Trophoblast cell (in vitro differentiated cells and primary cell): Measurements from ENCODE around the gene LYRM7.
A peak's percentile ranks its signal among the peaks of the same experiment; 100 is the strongest.

Experiments
- DNase-seq, 2 donors: peaks; one replicate each; pipeline ENCODE4 v3.0.0-alpha.2; 2016
- H2AFZ ChIP-seq: 2 replicates; pipeline ENCODE4 v1.6.1; 2013; ENCODE audit warnings: low read length, moderate library complexity, mild to moderate bottlenecking; ENCODE audit not compliant: insufficient read depth, poor library complexity
- H2AK5ac ChIP-seq: 2 replicates; pipeline ENCODE4 v1.6.1; 2013; ENCODE audit warnings: mild to moderate bottlenecking, low read length
- H2BK120ac ChIP-seq: 2 replicates; pipeline ENCODE4 v1.6.1; 2013; ENCODE audit warnings: low read length, mild to moderate bottlenecking, moderate library complexity; ENCODE audit not compliant: insufficient read depth, poor library complexity
- H2BK12ac ChIP-seq: 2 replicates; pipeline ENCODE4 v1.6.1; 2013; ENCODE audit warnings: mild to moderate bottlenecking, low read length, moderate library complexity
- H2BK5ac ChIP-seq: 2 replicates; pipeline ENCODE4 v1.6.1; 2013; ENCODE audit warnings: low read length, low read depth, moderate library complexity, mild to moderate bottlenecking; ENCODE audit not compliant: poor library complexity
- H3K14ac ChIP-seq: 2 replicates; pipeline ENCODE4 v1.6.1; 2013; ENCODE audit warnings: mild to moderate bottlenecking, low read length
- H3K18ac ChIP-seq: 2 replicates; pipeline ENCODE4 v1.6.1; 2013; ENCODE audit warnings: mild to moderate bottlenecking, low read length
- H3K23ac ChIP-seq: 2 replicates; pipeline ENCODE4 v1.6.1; 2013; ENCODE audit warnings: low read length
- H3K27ac ChIP-seq: 2 replicates; pipeline ENCODE4 v1.5.1; 2013; ENCODE audit warnings: low read depth, mild to moderate bottlenecking, inconsistent platforms, low read length, moderate library complexity
- H3K27me3 ChIP-seq: 2 replicates; pipeline ENCODE4 v1.6.1; 2013; ENCODE audit warnings: inconsistent platforms, mild to moderate bottlenecking, low read length, moderate library complexity; ENCODE audit not compliant: insufficient read depth
- H3K36me3 ChIP-seq, 2 experiments: 1 replicate in 1 of 2; 2 replicates in 1 of 2; pipeline ENCODE4 v1.6.1; 2013; ENCODE audit warnings: low read length in 2 of 2, mild to moderate bottlenecking in 2 of 2, moderate library complexity in 1 of 2; ENCODE audit not compliant: insufficient read depth in 2 of 2, control insufficient read depth in 1 of 2
- H3K4ac ChIP-seq: 2 replicates; pipeline ENCODE4 v1.6.1; 2013; ENCODE audit warnings: low read depth, mild to moderate bottlenecking, low read length, moderate library complexity
- H3K4me1 ChIP-seq, 2 experiments: 1 replicate in 1 of 2; 2 replicates in 1 of 2; pipeline ENCODE4 v1.6.1; 2013; ENCODE audit warnings: low read length in 2 of 2, mild to moderate bottlenecking in 2 of 2, moderate library complexity in 1 of 2; ENCODE audit not compliant: insufficient read depth in 2 of 2, control insufficient read depth in 1 of 2
- H3K4me2 ChIP-seq: 2 replicates; pipeline ENCODE4 v1.6.1; 2013; ENCODE audit warnings: inconsistent platforms, mild to moderate bottlenecking, low read length, moderate library complexity
- H3K4me3 ChIP-seq: 2 replicates; pipeline ENCODE4 v1.5.1; 2013; ENCODE audit warnings: mild to moderate bottlenecking, low read depth, low read length, inconsistent platforms
- H3K79me1 ChIP-seq: one replicate; pipeline ENCODE4 v1.6.1; 2013; ENCODE audit warnings: low read length
- H3K79me2 ChIP-seq: 2 replicates; pipeline ENCODE4 v1.6.1; 2013; ENCODE audit warnings: low read length, mild to moderate bottlenecking; ENCODE audit not compliant: control insufficient read depth, insufficient read depth, poor library complexity
- H3K9ac ChIP-seq: 2 replicates; pipeline ENCODE4 v1.6.1; 2013; ENCODE audit warnings: mild to moderate bottlenecking, low read length
- H3K9me3 ChIP-seq: 2 replicates; pipeline ENCODE4 v1.6.1; 2013; ENCODE audit warnings: low read depth, mild to moderate bottlenecking, control low read depth, inconsistent platforms, low read length; ENCODE audit not compliant: insufficient read depth
- H4K12ac ChIP-seq: 2 replicates; pipeline ENCODE4 v1.6.1; 2013; ENCODE audit warnings: low read depth, mild to moderate bottlenecking, low read length, moderate library complexity
- H4K8ac ChIP-seq: 2 replicates; pipeline ENCODE4 v1.6.1; 2013; ENCODE audit warnings: low read depth, mild to moderate bottlenecking, low read length, moderate library complexity
- H4K91ac ChIP-seq: one replicate; pipeline ENCODE4 v1.6.1; 2013; ENCODE audit warnings: low read depth, mild to moderate bottlenecking, low read length, moderate library complexity
- WGBS: extraction: QIAGEN DNeasy Blood & Tissue Kit; methylation state at CpG from one replicate; pipeline ENCODE4 v1.1.7; 2013; ENCODE audit warnings: missing lambda C conversion rate; ENCODE audit not compliant: insufficient read length, insufficient coverage; ENCODE audit errors: extremely low coverage; 5-methylcytosine and 5-hydroxymethylcytosine counted together

LYRM7 gene

GRCh38 chr5:131217791-131218190, 47.0 kb downstream of the LYRM7 start:
- no peak overlapping the region for H3K23ac ChIP-seq
- no peak overlapping the region for H2BK5ac ChIP-seq
- H3K79me2 ChIP-seq = no peaks in the 10 kb centered on the region
- H3K4me3 ChIP-seq = no peak overlapping the region
- no peak overlapping the region for H3K9ac ChIP-seq
- H3K14ac ChIP-seq = no peak overlapping the region
- H4K12ac ChIP-seq = no peak overlapping the region
- H3K4me1 ChIP-seq = no peaks in the 10 kb centered on the region
- H4K8ac ChIP-seq = no peak overlapping the region
- H3K36me3 ChIP-seq = no peaks in the 10 kb centered on the region
- H3K27me3 ChIP-seq = no peaks in the 10 kb centered on the region
- DNase-seq = peak; percentile 86 to 90
- H4K91ac ChIP-seq = no peak overlapping the region
- no peaks in the 10 kb centered on the region for H3K9me3 ChIP-seq
- WGBS = no CpG with 5 or more reads among the region's 4 CpGs
- H2AFZ ChIP-seq = no peak overlapping the region
- H3K27ac ChIP-seq = no peak overlapping the region
- H2BK12ac ChIP-seq = no peak overlapping the region
- H3K79me1 ChIP-seq = no peaks in the 10 kb centered on the region
- H3K4ac ChIP-seq = no peak overlapping the region
- H2AK5ac ChIP-seq = no peak overlapping the region
- H2BK120ac ChIP-seq = no peak overlapping the region
- H3K4me2 ChIP-seq = no peak overlapping the region
- H3K18ac ChIP-seq = no peak overlapping the region

GRCh38 chr5:131218392-131218791, 47.6 kb downstream of the LYRM7 start:
- no peak overlapping the region for H4K8ac ChIP-seq
- no peak overlapping the region for H2BK12ac ChIP-seq
- H3K9ac ChIP-seq = no peak overlapping the region
- no peaks in the 10 kb centered on the region for H3K79me1 ChIP-seq
- no peak overlapping the region for H3K18ac ChIP-seq
- H3K4ac ChIP-seq = no peak overlapping the region
- no peak overlapping the region for H2BK5ac ChIP-seq
- H3K79me2 ChIP-seq = no peaks in the 10 kb centered on the region
- H3K27ac ChIP-seq = no peak overlapping the region
- H4K12ac ChIP-seq = no peak overlapping the region
- no peak overlapping the region for H2AFZ ChIP-seq
- H3K4me1 ChIP-seq = no peaks in the 10 kb centered on the region
- H2AK5ac ChIP-seq = no peak overlapping the region
- no peak overlapping the region for H2BK120ac ChIP-seq
- DNase-seq = peak; percentile 67 to 91
- no peak overlapping the region for H3K14ac ChIP-seq
- no peak overlapping the region for H4K91ac ChIP-seq
- no CpG with 5 or more reads among the region's 4 CpGs for WGBS
- no peaks in the 10 kb centered on the region for H3K36me3 ChIP-seq
- no peak overlapping the region for H3K23ac ChIP-seq
- no peak overlapping the region for H3K4me3 ChIP-seq
- no peak overlapping the region for H3K4me2 ChIP-seq
- H3K27me3 ChIP-seq = no peaks in the 10 kb centered on the region
- no peaks in the 10 kb centered on the region for H3K9me3 ChIP-seq

DNA sequence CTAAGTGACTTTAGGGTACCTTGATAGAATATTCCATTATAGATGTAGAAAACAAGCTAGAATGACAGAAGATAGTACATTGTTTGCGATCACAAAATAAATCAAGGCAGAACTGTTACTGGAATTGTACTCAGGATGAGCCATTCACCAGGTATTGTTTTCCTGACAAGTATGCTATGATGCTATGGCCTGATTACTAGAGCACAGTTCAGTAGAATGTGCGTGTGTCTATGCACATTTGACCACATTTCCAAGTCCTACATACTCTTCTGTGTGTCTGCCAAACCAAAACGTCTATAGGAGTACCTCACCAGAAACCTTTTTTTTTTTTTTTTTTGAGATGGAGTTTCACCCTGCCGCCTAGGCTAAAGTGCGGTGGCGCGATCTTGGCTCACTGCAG, 49.8 kb downstream of the LYRM7 start:
- no peak overlapping the region for H4K12ac ChIP-seq
- H3K23ac ChIP-seq = no peak overlapping the region
- H3K4me1 ChIP-seq = no peaks in the 10 kb centered on the region
- no peak overlapping the region for H3K27ac ChIP-seq
- H3K14ac ChIP-seq = no peak overlapping the region
- no peak overlapping the region for H3K18ac ChIP-seq
- H3K36me3 ChIP-seq = no peaks in the 10 kb centered on the region
- no peak overlapping the region for H2AFZ ChIP-seq
- no peak overlapping the region for H3K4me2 ChIP-seq
- H4K8ac ChIP-seq = no peak overlapping the region
- no CpG with 5 or more reads among the region's 7 CpGs for WGBS
- H3K4me3 ChIP-seq = no peak overlapping the region
- peak; percentile 82 to 94 for DNase-seq
- H3K79me2 ChIP-seq = no peaks in the 10 kb centered on the region
- H2AK5ac ChIP-seq = no peak overlapping the region
- no peak overlapping the region for H2BK120ac ChIP-seq
- no peak overlapping the region for H3K9ac ChIP-seq
- H3K4ac ChIP-seq = no peak overlapping the region
- no peaks in the 10 kb centered on the region for H3K79me1 ChIP-seq
- no peak overlapping the region for H2BK5ac ChIP-seq
- H4K91ac ChIP-seq = no peak overlapping the region
- no peaks in the 10 kb centered on the region for H3K27me3 ChIP-seq
- H3K9me3 ChIP-seq = no peaks in the 10 kb centered on the region
- H2BK12ac ChIP-seq = no peak overlapping the region

- WGBS = no CpG with 5 or more reads among the region's 10 CpGs
- DNase-seq = peak in 1 of 2 donors; percentile 45
- no peak overlapping the region for H2BK12ac ChIP-seq
These were observed 50.4 kb downstream of the LYRM7 start for GRCh38 chr5:131221008-131221703.

More at GRCh38 chr5:131221008-131221703, 50.4 kb downstream of the LYRM7 start:
- H3K4me2 ChIP-seq = no peak overlapping the region
- H2BK120ac ChIP-seq = no peak overlapping the region
- H3K79me2 ChIP-seq = no peaks in the 10 kb centered on the region
- no peak overlapping the region for H3K27ac ChIP-seq
- no peak overlapping the region for H4K8ac ChIP-seq
- H3K4me1 ChIP-seq = no peaks in the 10 kb centered on the region
- no peak overlapping the region for H3K14ac ChIP-seq
- no peaks in the 10 kb centered on the region for H3K79me1 ChIP-seq
- H3K18ac ChIP-seq = no peak overlapping the region
- no peak overlapping the region for H2BK5ac ChIP-seq
- H3K36me3 ChIP-seq = no peaks in the 10 kb centered on the region
- no peak overlapping the region for H3K23ac ChIP-seq
- H4K12ac ChIP-seq = no peak overlapping the region
- no peak overlapping the region for H3K4me3 ChIP-seq
- H4K91ac ChIP-seq = no peak overlapping the region
- H3K27me3 ChIP-seq = no peaks in the 10 kb centered on the region
- H3K9ac ChIP-seq = no peak overlapping the region
- H3K9me3 ChIP-seq = no peaks in the 10 kb centered on the region
- H2AFZ ChIP-seq = no peak overlapping the region
- H3K4ac ChIP-seq = no peak overlapping the region
- no peak overlapping the region for H2AK5ac ChIP-seq
